Hippocampal formation (tissue), 2 donors: ENCODE measurements around the gene CCL24.
"Not testable (repeated sequence)": the region's sequence is repeated elsewhere in the genome, so short reads cannot be mapped to it uniquely, and the experiment has no call there.

Source experiments
- DNase-seq, 2 donors: peaks; one replicate each; lab custom pipeline; 2025; lab: John Stamatoyannopoulos, UW

CCL24 gene

GRCh38 chr7:75780647-75781273 lies 32.8 kb downstream of the CCL24 start:
- DNase-seq = not testable (repeated sequence)

- DNase-seq = not testable (repeated sequence)
Measured at GRCh38 chr7:75779516-75779915, 34.1 kb downstream of the CCL24 start.

- DNase-seq = not testable (repeated sequence)
Measured at GRCh38 chr7:75779035-75779434, 34.6 kb downstream of the CCL24 start.

GRCh38 chr7:75776295-75776971 lies 37.2 kb downstream of the CCL24 start:
- no peak for DNase-seq

GRCh38 chr7:75773958-75774357 lies 39.6 kb downstream of the CCL24 start:
- DNase-seq = not testable (repeated sequence)

GRCh38 chr7:75772081-75773077 lies 41.2 kb downstream of the CCL24 start, which contains the start of gene CCL26:
CCL26 (minus strand) TSS chr7:75772211; CDS start chr7:75772176, 35 bp downstream.
- no peak for DNase-seq

GRCh38 chr7:75771224-75771623 lies 42.4 kb downstream of the CCL24 start:
- no peak for DNase-seq

- DNase-seq = peak in 1 of 2 donors; percentile 89
Measured at GRCh38 chr7:75762350-75762917, 51.2 kb downstream of the CCL24 start.

- not testable (repeated sequence) for DNase-seq
Measured at GRCh38 chr7:75761801-75762200, 51.8 kb downstream of the CCL24 start.
